Activated B cell treated with CpG ODN at 0.5 μM for 24 hours (primary cell): ENCODE measurements around the gene TBX15. TPM values are rescaled to one million over a fixed set of nuclear protein-coding genes. Genes with fewer than 3 reads are reported as not detected.

Experiments used
- ATAC-seq: fragments of 200-7000 bp; cut with Tn5 transposase; one replicate; pipeline ENCODE4 v1.10.0; 2021; ENCODE audit warnings: low read depth, mild to moderate bottlenecking, moderate library complexity
- CTCF ChIA-PET: fragments of 350-600 bp; sonication (Branson Sonifier 250); formaldehyde crosslinking; loops from one replicate; lab custom pipeline; 2021; ENCODE audit warnings: antibody characterized with exemption; lab: Charles Lee
- POLR2A ChIA-PET: fragments of 350-600 bp; sonication (Branson Sonifier 250); formaldehyde crosslinking; loops from one replicate; lab custom pipeline; 2021; ENCODE audit warnings: antibody characterized with exemption; lab: Charles Lee
- DNase-seq: peaks from one replicate; pipeline ENCODE4 v3.0.0; 2022
- H3K27ac Mint-ChIP-seq: one replicate; pipeline ENCODE4 v1.8.0; 2020; ENCODE audit warnings: mixed read lengths
- H3K27me3 Mint-ChIP-seq: one replicate; pipeline ENCODE4 v1.8.0; 2021; ENCODE audit warnings: mixed read lengths
- H3K36me3 Mint-ChIP-seq: one replicate; pipeline ENCODE4 v1.8.0; 2021; ENCODE audit warnings: low read depth, mixed read lengths
- H3K4me1 Mint-ChIP-seq: one replicate; pipeline ENCODE4 v1.8.0; 2021; ENCODE audit warnings: mixed read lengths
- H3K4me3 Mint-ChIP-seq: one replicate; pipeline ENCODE4 v1.8.0; 2020; ENCODE audit warnings: mild to moderate bottlenecking, mixed read lengths
- H3K9me3 Mint-ChIP-seq: one replicate; pipeline ENCODE4 v1.8.0; 2020; ENCODE audit warnings: mixed read lengths
- intact Hi-C: fragments of 100-400 bp; cut with micrococcal nuclease; formaldehyde crosslinking; loops from one replicate; pipeline ENCODE4 v1.15.1; 2024
- total RNA-seq: library from RNA; stranded (reverse); gene quantifications from 2 replicates; pipeline ENCODE4 v1.2.3, GENCODE V29; 2022
- TF ChIP-seq, protein P1 (sequence below): fragments of 200-600 bp; IDR thresholded peaks from one replicate; pipeline ENCODE4 v1.8.0; 2022; ENCODE audit warnings: antibody characterized with exemption, mild to moderate bottlenecking

Gene TBX15
- total RNA-seq, 1 donor from 2014 or later, result 0.09 TPM

- CTCF ChIA-PET, result no interaction called here
- H3K4me1 Mint-ChIP-seq, result peaks cover 3% of the 10 kb centered on the region
- no peak for ATAC-seq
These were observed 125.4 kb downstream of the TBX15 start for GRCh38 chr1:118862755-118863154.

GRCh38 chr1:118861216-118861615, 126.9 kb downstream of the TBX15 start:
- intact Hi-C loops, result no loop called here
- ATAC-seq (no peak), DNase-seq (no peak)
- Mint-ChIP-seq H3K4me1 (no peaks in the 10 kb centered on the region), H3K9me3 (no peaks in the 10 kb centered on the region), H3K36me3 (no peaks in the 10 kb centered on the region), H3K4me3 (no peak overlapping the region), H3K27me3 (no peaks in the 10 kb centered on the region), H3K27ac (no peak overlapping the region)
- TF ChIP-seq, protein P1, sequence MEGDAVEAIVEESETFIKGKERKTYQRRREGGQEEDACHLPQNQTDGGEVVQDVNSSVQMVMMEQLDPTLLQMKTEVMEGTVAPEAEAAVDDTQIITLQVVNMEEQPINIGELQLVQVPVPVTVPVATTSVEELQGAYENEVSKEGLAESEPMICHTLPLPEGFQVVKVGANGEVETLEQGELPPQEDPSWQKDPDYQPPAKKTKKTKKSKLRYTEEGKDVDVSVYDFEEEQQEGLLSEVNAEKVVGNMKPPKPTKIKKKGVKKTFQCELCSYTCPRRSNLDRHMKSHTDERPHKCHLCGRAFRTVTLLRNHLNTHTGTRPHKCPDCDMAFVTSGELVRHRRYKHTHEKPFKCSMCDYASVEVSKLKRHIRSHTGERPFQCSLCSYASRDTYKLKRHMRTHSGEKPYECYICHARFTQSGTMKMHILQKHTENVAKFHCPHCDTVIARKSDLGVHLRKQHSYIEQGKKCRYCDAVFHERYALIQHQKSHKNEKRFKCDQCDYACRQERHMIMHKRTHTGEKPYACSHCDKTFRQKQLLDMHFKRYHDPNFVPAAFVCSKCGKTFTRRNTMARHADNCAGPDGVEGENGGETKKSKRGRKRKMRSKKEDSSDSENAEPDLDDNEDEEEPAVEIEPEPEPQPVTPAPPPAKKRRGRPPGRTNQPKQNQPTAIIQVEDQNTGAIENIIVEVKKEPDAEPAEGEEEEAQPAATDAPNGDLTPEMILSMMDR, result no peak
- CTCF ChIA-PET, result no interaction called here
- POLR2A ChIA-PET, result no interaction called here

More at GRCh38 chr1:118862755-118863154, 125.4 kb downstream of the TBX15 start:
- H3K36me3 Mint-ChIP-seq, result no peaks in the 10 kb centered on the region
- intact Hi-C loops, result no loop called here
- TF ChIP-seq, protein P1, result no peak
- POLR2A ChIA-PET, result no interaction called here
- no peak overlapping the region for H3K27ac Mint-ChIP-seq
- no peak overlapping the region for H3K4me3 Mint-ChIP-seq
- H3K27me3 Mint-ChIP-seq, result no peaks in the 10 kb centered on the region
- no peaks in the 10 kb centered on the region for H3K9me3 Mint-ChIP-seq
- DNase-seq, result no peak

DNA sequence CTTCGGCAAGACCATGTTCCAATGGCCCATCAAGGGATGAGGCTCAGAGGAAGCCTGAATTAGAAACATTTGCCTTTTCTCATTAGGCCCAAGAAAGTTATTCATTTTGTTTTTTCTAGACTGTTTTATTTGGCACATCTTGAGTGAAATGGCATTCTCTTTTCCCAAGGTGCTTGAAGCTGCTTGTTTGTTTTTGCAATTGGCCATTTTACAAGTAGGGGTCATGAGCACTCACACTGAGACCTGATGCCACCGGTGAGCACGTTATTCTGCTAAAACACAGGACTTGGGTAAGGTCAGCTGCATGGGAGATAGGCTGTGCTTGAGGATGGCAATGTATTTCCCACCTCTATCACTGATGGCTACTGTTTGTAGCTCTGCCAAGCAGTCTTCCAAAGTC, 128.1 kb downstream of the TBX15 start:
- no peak for DNase-seq
- ChIA-PET CTCF (no interaction called here), POLR2A (no interaction called here)
- Mint-ChIP-seq H3K4me3 (no peak overlapping the region), H3K27me3 (no peaks in the 10 kb centered on the region), H3K36me3 (no peaks in the 10 kb centered on the region), H3K9me3 (no peaks in the 10 kb centered on the region), H3K4me1 (no peaks in the 10 kb centered on the region), H3K27ac (no peak overlapping the region)
- intact Hi-C loops, result no loop called here
- TF ChIP-seq, protein P1, result no peak
- ATAC-seq, result no peak

DNA sequence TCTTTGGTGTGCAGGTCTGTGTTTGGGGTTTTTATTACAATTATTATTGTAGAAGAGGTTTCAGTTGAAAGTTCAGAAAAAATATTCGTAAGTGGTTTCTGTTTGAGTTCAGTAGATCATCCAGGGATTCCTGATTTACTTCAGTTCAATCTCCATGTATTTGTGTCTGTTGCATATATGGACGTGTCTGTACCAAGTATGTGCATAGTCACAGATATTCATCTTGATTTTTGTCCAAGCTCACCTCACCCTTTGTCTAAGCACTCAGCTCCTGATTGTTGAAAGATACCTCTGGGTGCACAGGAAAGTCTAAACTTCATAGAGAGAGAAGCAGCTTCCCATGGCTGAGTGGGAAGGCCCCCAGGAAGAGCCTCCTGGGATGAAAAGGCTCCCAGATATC, 141.7 kb downstream of the TBX15 start:
- H3K36me3 Mint-ChIP-seq, result no peaks in the 10 kb centered on the region
- H3K4me1 Mint-ChIP-seq, result peaks cover 3% of the 10 kb centered on the region
- intact Hi-C loops, result no loop called here
- CTCF ChIA-PET, result no interaction called here
- ATAC-seq (no peak), DNase-seq (no peak)
- no peaks in the 10 kb centered on the region for H3K9me3 Mint-ChIP-seq
- POLR2A ChIA-PET, result no interaction called here
- no peaks in the 10 kb centered on the region for H3K27me3 Mint-ChIP-seq
- H3K4me3 Mint-ChIP-seq, result no peak overlapping the region
- no peak overlapping the region for H3K27ac Mint-ChIP-seq
- TF ChIP-seq, protein P1, result no peak

- no peak for ATAC-seq
- TF ChIP-seq, protein P1, result no peak
- Mint-ChIP-seq H3K9me3 (no peaks in the 10 kb centered on the region), H3K27ac (no peak overlapping the region), H3K4me3 (no peak overlapping the region), H3K36me3 (no peaks in the 10 kb centered on the region), H3K4me1 (peaks cover 4% of the 10 kb centered on the region), H3K27me3 (no peaks in the 10 kb centered on the region)
- ChIA-PET CTCF (no interaction called here), POLR2A (no interaction called here)
- intact Hi-C loops, result no loop called here
- DNase-seq, result no peak
These were observed 145.5 kb downstream of the TBX15 start for GRCh38 chr1:118842452-118843201.
